T-cell (primary cell): ENCODE measurements around the gene SUCLG1. TPM values are rescaled to one million over a fixed set of nuclear protein-coding genes. Genes with fewer than 3 reads are reported as not detected.

Source experiments
- ATAC-seq, 4 experiments: fragments of 200-7000 bp in 3 of 4; fragments of 150-1000 bp in 1 of 4; cut with Tn5 transposase; replicated peaks in 1 of 4; 1 replicate in 3 of 4; 2 replicates in 1 of 4; pipeline ENCODE4 v1.10.0; 2021; ENCODE audit warnings: moderate library complexity in 3 of 4, mild to moderate bottlenecking in 2 of 4, moderate number of reproducible peaks in 1 of 4
- CTCF ChIA-PET, 2 donors: fragments of 300-600 bp; sonication (Branson Sonifier 250); formaldehyde crosslinking; loops; one replicate each; lab custom pipeline; 2022; ENCODE audit warnings: antibody characterized with exemption in 2 of 2; lab: Charles Lee
- POLR2A ChIA-PET, 2 donors: fragments of 300-600 bp; sonication (Branson Sonifier 250); formaldehyde crosslinking; loops; one replicate each; lab custom pipeline; 2022; ENCODE audit warnings: antibody characterized with exemption in 2 of 2; lab: Charles Lee
- DNase-seq, 35 experiments: peaks; one replicate each; pipeline versions ENCODE4 v3.0.0 to v3.0.0-alpha.2; 2013 to 2023
- H3K27ac ChIP-seq: one replicate; pipeline ENCODE4 v1.5.1; 2013; ENCODE audit warnings: low read length
- H3K27me3 ChIP-seq, 2 experiments: replicated peaks in 1 of 2; 1 replicate in 1 of 2; 2 replicates in 1 of 2; pipeline versions ENCODE4 v1.6.1 to v1.7.0; 2013; ENCODE audit warnings: low read length in 1 of 2, mixed read lengths in 1 of 2; ENCODE audit not compliant: control insufficient read depth in 2 of 2, insufficient read depth in 2 of 2; ENCODE audit errors: extremely low read depth in 1 of 2
- H3K36me3 ChIP-seq, 2 donors: 1 replicate in 1 of 2; 2 replicates in 1 of 2; pipeline versions ENCODE4 v1.6.1 to v1.7.0; 2013; ENCODE audit warnings: low read length in 1 of 2; ENCODE audit not compliant: control insufficient read depth in 2 of 2, insufficient read depth in 1 of 2; ENCODE audit errors: extremely low read depth in 1 of 2
- H3K4me1 ChIP-seq, 2 experiments: 1 replicate in 1 of 2; 2 replicates in 1 of 2; pipeline versions ENCODE4 v1.6.1 to v1.7.0; 2013; ENCODE audit warnings: low read length in 2 of 2, mixed read lengths in 1 of 2; ENCODE audit not compliant: insufficient read depth in 2 of 2, control insufficient read depth in 1 of 2; ENCODE audit errors: extremely low read depth in 1 of 2
- H3K4me3 ChIP-seq, 2 donors: 1 replicate in 1 of 2; 2 replicates in 1 of 2; pipeline versions ENCODE4 v1.5.1 to v1.7.0; 2013; ENCODE audit warnings: mild to moderate bottlenecking in 2 of 2, low read length in 1 of 2, moderate library complexity in 1 of 2; ENCODE audit not compliant: control insufficient read depth in 1 of 2; ENCODE audit errors: extremely low read depth in 1 of 2
- H3K9me3 ChIP-seq: 2 replicates; pipeline ENCODE4 v1.7.0; 2013
- H3K27ac Mint-ChIP-seq, 2 donors: one replicate each; pipeline ENCODE4 v1.8.0; 2020 to 2021; ENCODE audit warnings: mild to moderate bottlenecking in 2 of 2, mixed read lengths in 2 of 2
- H3K27me3 Mint-ChIP-seq, 2 donors: one replicate each; pipeline ENCODE4 v1.8.0; 2021 to 2022; ENCODE audit warnings: mixed read lengths in 2 of 2
- H3K36me3 Mint-ChIP-seq: one replicate; pipeline ENCODE4 v1.8.0; 2021; ENCODE audit warnings: mixed read lengths
- H3K4me1 Mint-ChIP-seq, 3 donors: one replicate each; pipeline ENCODE4 v1.8.0; 2020 to 2022; ENCODE audit warnings: mixed read lengths in 3 of 3, mild to moderate bottlenecking in 1 of 3
- H3K4me3 Mint-ChIP-seq, 3 donors: one replicate each; pipeline ENCODE4 v1.8.0; 2020 to 2022; ENCODE audit warnings: mild to moderate bottlenecking in 3 of 3, mixed read lengths in 3 of 3, moderate library complexity in 3 of 3
- H3K9me3 Mint-ChIP-seq, 3 donors: one replicate each; pipeline ENCODE4 v1.8.0; 2020 to 2022; ENCODE audit warnings: mixed read lengths in 3 of 3
- WGBS: methylation state at CpG from one replicate; pipeline ENCODE4 v1.1.5; 2013; ENCODE audit warnings: missing lambda C conversion rate; ENCODE audit not compliant: insufficient coverage; 5-methylcytosine and 5-hydroxymethylcytosine counted together
- total RNA-seq, 35 experiments: library from RNA in 6 of 35; stranded (reverse) in 6 of 35; fragments of 120-200 nt in 1 of 35; gene quantifications; one replicate each; pipeline versions ENCODE4 v1.2.1 to v1.2.4 and lab custom pipeline; 2013 to 2026

Gene SUCLG1
- total RNA-seq, 5 donors from 2014 or later (not counting 1 experiment from before 2014, with no cell fraction given), result 38.9 to 49.3 (median 46.9) TPM

GRCh38 chr2:84459944-84460429, 907 bp upstream of the SUCLG1 start:
- Histone ChIP-seq H3K9me3 (no peaks in the 10 kb centered on the region), H3K27me3 (no peaks in the 10 kb centered on the region), H3K27ac (no peak overlapping the region), H3K4me3 (peak overlapping the region; percentile 70 to 86), H3K36me3 (no peaks in the 10 kb centered on the region), H3K4me1 (peaks cover 16 to 17% of the 10 kb centered on the region in 2 experiments)
- ATAC-seq, result no peak
- H3K27ac Mint-ChIP-seq, result peak overlapping the region in 1 of 2 donors; percentile 99
- peak in 1 of 35 experiments; percentile 8 for DNase-seq
- whole genome bisulfite sequencing, result 0% methylated on average over 1 of the region's 4 CpGs
- H3K4me1 Mint-ChIP-seq, result peaks cover 44 to 54% (median 45%) of the 10 kb centered on the region in 3 donors
- no peaks in the 10 kb centered on the region for H3K27me3 Mint-ChIP-seq
- no peaks in the 10 kb centered on the region for H3K36me3 Mint-ChIP-seq
- ChIA-PET POLR2A (interaction anchor here (0.5 to 1.0 kb wide), 3 partner anchors 304 to 514 kb away, joined by 3 read pairs; no protein-coding TSS in a partner anchor), CTCF (interaction anchor here (0.6 to 1.9 kb wide), 2 partner anchors 466 to 842 kb away, joined by 4 to 5 read pairs; no protein-coding TSS in a partner anchor)
- peak overlapping the region; percentile 89 to 100 (median 94) for H3K4me3 Mint-ChIP-seq
- peaks cover 0 to 2% (median 0%) of the 10 kb centered on the region in 3 donors for H3K9me3 Mint-ChIP-seq

DNA sequence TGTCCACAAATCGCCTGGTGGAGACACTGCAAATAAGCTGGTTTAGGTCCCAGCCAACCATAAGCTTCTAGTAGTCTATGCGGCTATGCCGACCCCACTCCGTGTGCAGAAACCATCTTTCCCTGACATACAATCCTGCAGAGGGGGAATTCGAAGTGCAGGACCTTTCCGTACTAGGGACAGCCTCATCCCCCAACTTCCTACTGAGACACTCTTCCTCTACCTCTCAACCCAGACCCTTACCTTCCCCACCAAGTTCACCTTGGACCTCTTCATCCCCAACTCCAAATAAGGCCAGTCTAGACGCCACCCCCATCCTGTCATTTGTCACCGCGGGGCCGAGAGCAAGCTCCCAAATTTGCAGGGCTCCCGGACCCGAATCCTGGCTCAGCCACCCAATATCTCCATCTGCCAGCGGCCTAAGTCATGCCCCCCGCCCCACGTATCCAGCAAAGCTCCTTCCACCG, 496 bp downstream of the SUCLG1 start:
- Mint-ChIP-seq H3K27me3 (no peaks in the 10 kb centered on the region), H3K9me3 (no peaks in the 10 kb centered on the region), H3K4me3 (peak overlapping the region; percentile 89 to 100 (median 94)), H3K27ac (peak overlapping the region; percentile 73 to 99), H3K4me1 (peaks cover 52 to 67% (median 55%) of the 10 kb centered on the region in 3 donors), H3K36me3 (no peaks in the 10 kb centered on the region)
- Histone ChIP-seq H3K9me3 (no peaks in the 10 kb centered on the region), H3K4me3 (peak overlapping the region; percentile 70 to 86), H3K36me3 (peaks cover 0 to 3% of the 10 kb centered on the region in 2 donors), H3K4me1 (peaks cover 16 to 19% of the 10 kb centered on the region in 2 experiments), H3K27ac (peak overlapping the region; percentile 93), H3K27me3 (no peaks in the 10 kb centered on the region)
- peak in 10 of 35 experiments; percentile 1 to 34 (median 5) for DNase-seq
- ChIA-PET POLR2A (interaction anchor here (0.6 kb wide), 2 partner anchors 227 to 1137 kb away, joined by 3 to 4 read pairs; no protein-coding TSS in a partner anchor), CTCF (interaction anchor here in 1 of 2 donors (1.9 kb wide), 1 partner anchor 467 kb away, joined by 5 read pairs; no protein-coding TSS in a partner anchor)
- WGBS, result under 1% methylated on average over 14 of the region's 16 CpGs
- peak; percentile 16 to 27 (median 20) for ATAC-seq

- POLR2A ChIA-PET, result no interaction called here
- H3K36me3 Mint-ChIP-seq, result no peaks in the 10 kb centered on the region
- H3K4me3 Mint-ChIP-seq, result peak overlapping the region; percentile 89 to 100 (median 94)
These were observed 1.4 kb downstream of the SUCLG1 start for GRCh38 chr2:84457686-84458085.

GRCh38 chr2:84456156-84456555, 2.9 kb downstream of the SUCLG1 start:
- no peaks in the 10 kb centered on the region for H3K9me3 ChIP-seq
- H3K4me1 ChIP-seq, result peaks cover 23 to 25% of the 10 kb centered on the region in 2 experiments
- no peak overlapping the region for H3K27ac Mint-ChIP-seq
- POLR2A ChIA-PET, result interaction anchor here in 1 of 2 donors (0.5 kb wide), 1 partner anchor 177 kb away, joined by 3 read pairs; no protein-coding TSS in a partner anchor
- no peaks in the 10 kb centered on the region for H3K27me3 Mint-ChIP-seq
- CTCF ChIA-PET, result no interaction called here
- no peaks in the 10 kb centered on the region for H3K27me3 ChIP-seq
- no peaks in the 10 kb centered on the region for H3K9me3 Mint-ChIP-seq
- H3K36me3 Mint-ChIP-seq, result no peaks in the 10 kb centered on the region
- 80% methylated on average over 1 of the region's 4 CpGs for WGBS
- no peak for DNase-seq
- H3K36me3 ChIP-seq, result peaks cover 0 to 7% of the 10 kb centered on the region in 2 donors
- H3K27ac ChIP-seq, result no peak overlapping the region
- no peak for ATAC-seq
- H3K4me1 Mint-ChIP-seq, result peaks cover 71 to 88% (median 72%) of the 10 kb centered on the region in 3 donors
- no peak overlapping the region for H3K4me3 ChIP-seq
- no peak overlapping the region for H3K4me3 Mint-ChIP-seq

More at GRCh38 chr2:84457686-84458085, 1.4 kb downstream of the SUCLG1 start:
- H3K4me3 ChIP-seq, result no peak overlapping the region
- H3K27me3 ChIP-seq, result no peaks in the 10 kb centered on the region
- no peaks in the 10 kb centered on the region for H3K27me3 Mint-ChIP-seq
- no peaks in the 10 kb centered on the region for H3K9me3 ChIP-seq
- H3K27ac ChIP-seq, result no peak overlapping the region
- CTCF ChIA-PET, result no interaction called here
- no CpG with 5 or more reads among the region's 2 CpGs for WGBS
- H3K4me1 Mint-ChIP-seq, result peaks cover 56 to 72% (median 58%) of the 10 kb centered on the region in 3 donors
- no peak overlapping the region for H3K27ac Mint-ChIP-seq
- H3K36me3 ChIP-seq, result peaks cover 0 to 3% of the 10 kb centered on the region in 2 donors
- H3K4me1 ChIP-seq, result peaks cover 17 to 23% of the 10 kb centered on the region in 2 experiments
- DNase-seq (no peak), ATAC-seq (no peak)
- H3K9me3 Mint-ChIP-seq, result no peaks in the 10 kb centered on the region

DNA sequence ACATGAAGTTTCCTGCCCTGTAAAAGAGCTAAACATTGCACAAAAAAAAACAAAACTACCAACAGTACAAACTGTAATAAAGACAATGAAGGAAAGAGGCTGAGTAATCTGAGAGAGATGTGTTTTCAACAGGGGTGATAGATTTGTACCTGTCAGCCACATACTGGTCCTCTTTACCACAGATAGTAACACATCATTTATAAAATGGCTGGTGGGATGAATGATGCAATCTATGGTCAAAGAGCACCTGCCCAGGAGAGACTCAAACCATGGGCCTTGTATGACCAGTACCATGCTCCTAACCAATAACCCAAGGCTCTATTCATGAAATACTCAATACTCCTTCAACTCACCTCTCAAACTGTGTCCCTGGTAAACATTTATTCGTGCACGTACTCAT, 4.5 kb downstream of the SUCLG1 start:
- Mint-ChIP-seq H3K4me1 (peaks cover 75 to 93% (median 78%) of the 10 kb centered on the region in 3 donors), H3K4me3 (no peak overlapping the region), H3K9me3 (no peaks in the 10 kb centered on the region), H3K27ac (no peak overlapping the region), H3K27me3 (no peaks in the 10 kb centered on the region), H3K36me3 (no peaks in the 10 kb centered on the region)
- no peak for DNase-seq
- ChIA-PET POLR2A (interaction anchor here in 1 of 2 donors (0.6 kb wide), 1 partner anchor 79 kb away, joined by 4 read pairs; no protein-coding TSS in a partner anchor), CTCF (interaction anchor here in 1 of 2 donors (0.7 kb wide), 1 partner anchor 471 kb away, joined by 3 read pairs; no protein-coding TSS in a partner anchor)
- Histone ChIP-seq H3K27ac (no peak overlapping the region), H3K27me3 (no peaks in the 10 kb centered on the region), H3K36me3 (peaks cover 0 to 7% of the 10 kb centered on the region in 2 donors), H3K4me1 (peaks cover 21 to 24% of the 10 kb centered on the region in 2 experiments), H3K4me3 (no peak overlapping the region), H3K9me3 (no peaks in the 10 kb centered on the region)
- no CpG with 5 or more reads among the region's 2 CpGs for WGBS
- ATAC-seq, result no peak

DNA sequence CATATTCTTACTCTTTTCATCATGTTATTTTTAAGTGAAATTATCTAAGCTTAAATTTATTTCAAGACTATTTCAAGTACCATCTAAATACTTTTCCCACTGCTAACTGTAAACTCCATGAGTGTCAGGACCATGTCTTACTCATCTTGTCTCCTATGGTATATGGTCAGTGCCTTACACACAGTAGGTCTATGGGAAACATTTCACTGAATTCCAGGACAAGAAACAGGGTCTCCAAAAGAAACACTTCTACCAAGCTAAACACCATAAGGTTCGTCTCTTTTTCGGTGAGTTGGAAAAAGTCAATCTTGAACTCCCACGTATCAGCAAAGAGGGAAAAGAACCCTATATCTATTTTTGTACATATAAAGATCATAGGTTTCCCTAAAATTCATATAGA, 6.5 kb downstream of the SUCLG1 start:
- H3K36me3 ChIP-seq, result peaks cover 0 to 11% of the 10 kb centered on the region in 2 donors
- H3K36me3 Mint-ChIP-seq, result no peaks in the 10 kb centered on the region
- no peaks in the 10 kb centered on the region for H3K9me3 ChIP-seq
- no peak overlapping the region for H3K4me3 ChIP-seq
- no peaks in the 10 kb centered on the region for H3K27me3 Mint-ChIP-seq
- H3K4me1 ChIP-seq, result peaks cover 14 to 17% of the 10 kb centered on the region in 2 experiments
- H3K4me1 Mint-ChIP-seq, result peaks cover 64 to 74% (median 67%) of the 10 kb centered on the region in 3 donors
- no peak overlapping the region for H3K4me3 Mint-ChIP-seq
- POLR2A ChIA-PET, result interaction anchor here in 1 of 2 donors (0.6 kb wide), 1 partner anchor 19 kb away, joined by 3 read pairs; no protein-coding TSS in a partner anchor
- CTCF ChIA-PET, result interaction anchor here in 1 of 2 donors (0.6 kb wide), 1 partner anchor 10 kb away, joined by 3 read pairs; no protein-coding TSS in a partner anchor
- H3K27ac ChIP-seq, result no peak overlapping the region
- no peaks in the 10 kb centered on the region for H3K27me3 ChIP-seq
- DNase-seq (no peak), ATAC-seq (no peak)
- no peaks in the 10 kb centered on the region for H3K9me3 Mint-ChIP-seq
- no CpG with 5 or more reads among the region's 3 CpGs for WGBS
- H3K27ac Mint-ChIP-seq, result no peak overlapping the region
